OCI-LY7 (cell line): ENCODE data around the gene TANGO2. TPM values are rescaled to one million over a fixed set of nuclear protein-coding genes. Genes with fewer than 3 reads are reported as not detected.

Experiments
- BruUV-seq: library from RNA; stranded (reverse); fragments of 400-500 nt; replicated peaks from 2 replicates; lab custom pipeline; 2021; lab: Mats Ljungman, UMichigan
- CTCF ChIA-PET: fragments of 300-600 bp; sonication (Branson Sonifier 250); formaldehyde crosslinking; loops from one replicate; lab custom pipeline; 2022; ENCODE audit warnings: antibody characterized with exemption; ENCODE audit not compliant: unreplicated experiment; lab: Charles Lee
- POLR2A ChIA-PET: fragments of 300-600 bp; sonication (Branson Sonifier 250); formaldehyde crosslinking; loops from one replicate; lab custom pipeline; 2022; ENCODE audit warnings: antibody characterized with exemption; lab: Charles Lee
- DNase-seq: peaks from one replicate; pipeline ENCODE4 v3.0.0-alpha.2; 2015; ENCODE audit warnings: low spot score
- H2AFZ ChIP-seq: fragments of 200-600 bp; sonication (generic), shearing (Covaris generic); 2 replicates; pipeline ENCODE4 v1.6.1; 2014; ENCODE audit warnings: mild to moderate bottlenecking, antibody characterized with exemption, low read length, moderate library complexity
- H3K27ac ChIP-seq: fragments of 200-600 bp; sonication (generic); 2 replicates; pipeline ENCODE4 v1.5.1; 2014; ENCODE audit warnings: mixed run types, low read depth, mild to moderate bottlenecking, moderate library complexity, low read length, inconsistent platforms; ENCODE audit not compliant: poor library complexity, severe bottlenecking
- H3K36me3 ChIP-seq: fragments of 200-600 bp; sonication (generic); 2 replicates; pipeline ENCODE4 v1.6.1; 2014; ENCODE audit warnings: mild to moderate bottlenecking, antibody characterized with exemption, low read length, moderate library complexity, mixed read lengths; ENCODE audit not compliant: insufficient read depth
- H3K4me1 ChIP-seq: fragments of 200-600 bp; sonication (generic); 2 replicates; pipeline ENCODE4 v1.5.1; 2014; ENCODE audit warnings: mild to moderate bottlenecking, low read length; ENCODE audit not compliant: insufficient read depth, poor library complexity, severe bottlenecking
- H3K4me2 ChIP-seq: fragments of 200-600 bp; sonication (generic); 2 replicates; pipeline ENCODE4 v1.6.1; 2014; ENCODE audit warnings: mild to moderate bottlenecking, low read length
- H3K4me3 ChIP-seq: fragments of 200-600 bp; sonication (generic); 2 replicates; pipeline ENCODE4 v1.5.1; 2014; ENCODE audit warnings: mild to moderate bottlenecking, low read depth, low read length; ENCODE audit not compliant: poor library complexity, severe bottlenecking
- H3K79me2 ChIP-seq: fragments of 200-600 bp; sonication (generic); 2 replicates; pipeline ENCODE4 v1.6.1; 2016; ENCODE audit warnings: low read depth, mild to moderate bottlenecking, low read length, moderate library complexity, mixed read lengths; ENCODE audit not compliant: insufficient read depth
- H3K9me2 ChIP-seq: fragments of 200-600 bp; sonication (generic); 2 replicates; pipeline ENCODE4 v1.6.1; 2016; ENCODE audit warnings: mild to moderate bottlenecking, low read length, mixed read lengths; ENCODE audit not compliant: insufficient read depth
- H3K9me3 ChIP-seq: fragments of 200-600 bp; sonication (generic); 2 replicates; pipeline ENCODE4 v1.6.1; 2014; ENCODE audit warnings: mild to moderate bottlenecking, mixed run types, low read length, mixed read lengths
- H4K20me1 ChIP-seq: fragments of 200-600 bp; sonication (generic); 2 replicates; pipeline ENCODE4 v1.6.1; 2014; ENCODE audit warnings: mild to moderate bottlenecking, antibody characterized with exemption, low read length, moderate library complexity, mixed read lengths; ENCODE audit not compliant: insufficient read depth
- EZH2phosphoT487 ChIP-seq: fragments of 200-600 bp; sonication (generic); IDR thresholded peaks from 2 replicates; pipeline ENCODE4 v1.6.1; 2018; ENCODE audit warnings: low read depth, borderline replicate concordance, mild to moderate bottlenecking, mixed run types, antibody characterized with exemption, low read length, moderate library complexity, mixed read lengths
- intact Hi-C: fragments of 100-400 bp; cut with micrococcal nuclease; formaldehyde crosslinking; loops from one replicate; pipeline ENCODE4 v1.10.0; 2022; ENCODE audit not compliant: unreplicated experiment
- total RNA-seq, 2 experiments: library from RNA; depleted of rRNA in 1 of 2; stranded (reverse); fragments of >200 nt in 1 of 2; shearing (Covaris generic) in 1 of 2; gene quantifications; 2 replicates each; pipeline ENCODE4 v1.2.3, GENCODE V29; 2014 to 2022
- TF ChIP-seq, protein P1 (sequence below): fragments of 200-600 bp; sonication (generic); conservative IDR thresholded peaks from 2 replicates; pipeline ENCODE4 v1.5.1; 2014; ENCODE audit warnings: mild to moderate bottlenecking, antibody characterized with exemption, low read length, moderate library complexity, mixed read lengths

Gene TANGO2
- total RNA-seq, 2 experiments from 2014 or later: 18.3 to 23.3 TPM

DNA sequence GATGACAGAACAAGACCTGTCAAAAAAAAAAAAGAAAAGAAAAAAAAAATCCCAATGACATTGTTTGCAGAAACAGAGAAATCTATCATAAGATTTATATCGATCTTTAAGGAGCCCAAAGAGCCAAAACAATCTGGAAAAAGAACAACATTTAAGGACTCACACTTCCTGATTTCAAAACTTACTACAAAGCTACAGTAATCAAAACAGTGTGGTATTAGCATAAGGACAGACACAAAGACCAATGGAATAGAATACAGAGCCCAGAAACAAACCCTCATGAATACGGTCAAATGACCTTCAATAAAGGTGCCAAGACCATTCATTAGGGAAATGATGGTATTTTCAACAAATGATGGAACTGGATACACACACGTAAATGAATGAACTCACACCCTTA lies 16.4 kb upstream of the TANGO2 start:
- Histone ChIP-seq H2AFZ (no peak overlapping the region), H3K79me2 (no peaks in the 10 kb centered on the region), H3K9me2 (no peaks in the 10 kb centered on the region), H3K9me3 (peaks cover 26% of the 10 kb centered on the region; the same call in 1 of the 2 replicates), H3K4me3 (no peak overlapping the region), H3K36me3 (no peaks in the 10 kb centered on the region; the same call in 1 of the 2 replicates), H3K27ac (no peak overlapping the region), H3K4me2 (no peak overlapping the region), H3K4me1 (no peaks in the 10 kb centered on the region), H4K20me1 (no peaks in the 10 kb centered on the region)
- TF ChIP-seq, protein P1, sequence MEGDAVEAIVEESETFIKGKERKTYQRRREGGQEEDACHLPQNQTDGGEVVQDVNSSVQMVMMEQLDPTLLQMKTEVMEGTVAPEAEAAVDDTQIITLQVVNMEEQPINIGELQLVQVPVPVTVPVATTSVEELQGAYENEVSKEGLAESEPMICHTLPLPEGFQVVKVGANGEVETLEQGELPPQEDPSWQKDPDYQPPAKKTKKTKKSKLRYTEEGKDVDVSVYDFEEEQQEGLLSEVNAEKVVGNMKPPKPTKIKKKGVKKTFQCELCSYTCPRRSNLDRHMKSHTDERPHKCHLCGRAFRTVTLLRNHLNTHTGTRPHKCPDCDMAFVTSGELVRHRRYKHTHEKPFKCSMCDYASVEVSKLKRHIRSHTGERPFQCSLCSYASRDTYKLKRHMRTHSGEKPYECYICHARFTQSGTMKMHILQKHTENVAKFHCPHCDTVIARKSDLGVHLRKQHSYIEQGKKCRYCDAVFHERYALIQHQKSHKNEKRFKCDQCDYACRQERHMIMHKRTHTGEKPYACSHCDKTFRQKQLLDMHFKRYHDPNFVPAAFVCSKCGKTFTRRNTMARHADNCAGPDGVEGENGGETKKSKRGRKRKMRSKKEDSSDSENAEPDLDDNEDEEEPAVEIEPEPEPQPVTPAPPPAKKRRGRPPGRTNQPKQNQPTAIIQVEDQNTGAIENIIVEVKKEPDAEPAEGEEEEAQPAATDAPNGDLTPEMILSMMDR: no peak
- DNase-seq: no peak
- POLR2A ChIA-PET: no interaction called here
- CTCF ChIA-PET: no interaction called here
- intact Hi-C loops: no loop called here
- BruUV-seq: no TSS peak

DNA sequence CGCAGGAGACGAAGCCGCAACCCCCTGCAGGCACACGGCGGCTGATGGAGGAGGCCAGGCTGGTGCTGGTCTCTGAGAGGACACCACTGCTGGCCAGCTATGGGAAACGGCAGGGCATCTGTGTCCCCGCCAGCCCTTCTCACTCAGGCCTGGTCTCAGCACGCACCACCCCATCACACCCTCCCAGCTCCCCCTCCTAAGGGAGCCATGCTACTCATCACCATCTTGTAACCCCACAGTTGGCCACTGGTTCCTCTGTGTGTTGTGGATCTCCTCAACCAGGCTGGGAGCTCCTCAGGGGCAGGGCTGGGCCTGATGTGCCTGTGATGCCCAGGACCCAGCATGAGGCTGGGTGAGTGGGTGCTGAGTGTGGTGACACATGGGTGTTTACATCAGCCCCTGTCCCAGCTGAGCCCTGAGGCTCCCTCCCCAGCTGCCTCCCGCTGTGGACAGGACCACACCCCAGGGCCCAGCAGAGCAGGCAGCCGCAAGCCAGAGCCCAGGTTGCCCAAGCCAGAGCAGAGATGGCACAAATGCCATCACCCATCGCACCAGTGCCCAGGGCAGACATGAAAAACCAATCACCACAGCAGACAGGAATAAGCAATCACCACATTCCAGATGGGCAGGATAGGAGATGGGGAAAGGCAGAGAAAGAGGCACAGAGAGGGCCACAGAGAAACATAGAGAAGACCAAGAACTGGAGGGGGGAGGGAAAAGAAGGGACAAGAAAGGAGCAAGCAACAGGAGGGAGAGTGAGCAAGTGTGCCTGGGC lies 12.5 kb upstream of the TANGO2 start:
- Histone ChIP-seq H3K9me3 (peaks cover 18% of the 10 kb centered on the region; the same call in 1 of the 2 replicates), H3K4me1 (no peaks in the 10 kb centered on the region), H3K36me3 (no peaks in the 10 kb centered on the region; the same call in 1 of the 2 replicates), H3K79me2 (no peaks in the 10 kb centered on the region), H2AFZ (no peak overlapping the region), H3K27ac (no peak overlapping the region), H3K4me3 (no peak overlapping the region), H3K9me2 (no peaks in the 10 kb centered on the region), H3K4me2 (no peak overlapping the region), H4K20me1 (no peaks in the 10 kb centered on the region)
- BruUV-seq: no TSS peak
- intact Hi-C loops: no loop called here
- CTCF ChIA-PET: no interaction called here
- DNase-seq: no peak
- no peak for TF ChIP-seq EZH2phosphoT487
- TF ChIP-seq, protein P1: no peak
- POLR2A ChIA-PET: no interaction called here

DNA sequence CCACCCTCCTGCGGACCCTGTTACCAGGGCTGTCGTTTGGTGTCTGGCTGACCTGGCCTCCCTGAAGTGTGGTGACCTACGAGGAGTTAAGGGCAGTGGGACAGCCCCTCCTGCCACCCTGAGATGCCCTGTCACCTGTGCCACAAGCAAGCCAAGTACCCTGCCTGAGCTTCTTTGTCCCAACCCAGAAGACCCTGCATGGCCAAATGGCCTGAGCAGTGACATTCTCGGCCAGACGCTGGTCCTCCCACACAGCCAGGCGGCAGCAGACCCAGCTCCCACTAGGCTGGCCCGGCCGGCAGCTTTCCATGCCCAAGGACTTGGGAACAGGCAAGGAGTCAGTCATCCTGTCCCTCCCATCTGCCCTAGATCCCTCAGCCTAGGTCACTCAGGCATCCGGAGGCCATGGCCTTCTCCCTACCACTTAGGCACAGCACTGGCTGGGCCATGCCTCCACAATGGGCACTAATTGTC lies 11.9 kb upstream of the TANGO2 start:
- TF ChIP-seq, protein P1: no peak
- TF ChIP-seq EZH2phosphoT487: no peak
- intact Hi-C loops: no loop called here
- BruUV-seq: no TSS peak

More for the DNA sequence above, 11.9 kb upstream of the TANGO2 start:
- Histone ChIP-seq H4K20me1 (no peaks in the 10 kb centered on the region), H3K36me3 (no peaks in the 10 kb centered on the region; the same call in 1 of the 2 replicates), H3K4me1 (no peaks in the 10 kb centered on the region), H2AFZ (no peak overlapping the region), H3K4me3 (no peak overlapping the region), H3K9me3 (peaks cover 11% of the 10 kb centered on the region; the same call in 1 of the 2 replicates), H3K27ac (no peak overlapping the region), H3K79me2 (no peaks in the 10 kb centered on the region), H3K9me2 (no peaks in the 10 kb centered on the region), H3K4me2 (no peak overlapping the region)
- POLR2A ChIA-PET: no interaction called here
- no peak for DNase-seq
- CTCF ChIA-PET: no interaction called here
